OCI-LY7 (cell line): ENCODE results near the gene LDAH. TPM values are rescaled to one million over a fixed set of nuclear protein-coding genes. Genes with fewer than 3 reads are reported as not detected.

ENCODE experiments used
- BruUV-seq: library from RNA; stranded (reverse); fragments of 400-500 nt; replicated peaks from 2 replicates; lab custom pipeline; 2021; lab: Mats Ljungman, UMichigan
- CTCF ChIA-PET: fragments of 300-600 bp; sonication (Branson Sonifier 250); formaldehyde crosslinking; loops from one replicate; lab custom pipeline; 2022; ENCODE audit warnings: antibody characterized with exemption; ENCODE audit not compliant: unreplicated experiment; lab: Charles Lee
- POLR2A ChIA-PET: fragments of 300-600 bp; sonication (Branson Sonifier 250); formaldehyde crosslinking; loops from one replicate; lab custom pipeline; 2022; ENCODE audit warnings: antibody characterized with exemption; lab: Charles Lee
- DNase-seq: peaks from one replicate; pipeline ENCODE4 v3.0.0-alpha.2; 2015; ENCODE audit warnings: low spot score
- H2AFZ ChIP-seq: fragments of 200-600 bp; sonication (generic), shearing (Covaris generic); 2 replicates; pipeline ENCODE4 v1.6.1; 2014; ENCODE audit warnings: mild to moderate bottlenecking, antibody characterized with exemption, low read length, moderate library complexity
- H3K27ac ChIP-seq: fragments of 200-600 bp; sonication (generic); 2 replicates; pipeline ENCODE4 v1.5.1; 2014; ENCODE audit warnings: mixed run types, low read depth, mild to moderate bottlenecking, moderate library complexity, low read length, inconsistent platforms; ENCODE audit not compliant: poor library complexity, severe bottlenecking
- H3K36me3 ChIP-seq: fragments of 200-600 bp; sonication (generic); 2 replicates; pipeline ENCODE4 v1.6.1; 2014; ENCODE audit warnings: mild to moderate bottlenecking, antibody characterized with exemption, low read length, moderate library complexity, mixed read lengths; ENCODE audit not compliant: insufficient read depth
- H3K4me1 ChIP-seq: fragments of 200-600 bp; sonication (generic); 2 replicates; pipeline ENCODE4 v1.5.1; 2014; ENCODE audit warnings: mild to moderate bottlenecking, low read length; ENCODE audit not compliant: insufficient read depth, poor library complexity, severe bottlenecking
- H3K4me2 ChIP-seq: fragments of 200-600 bp; sonication (generic); 2 replicates; pipeline ENCODE4 v1.6.1; 2014; ENCODE audit warnings: mild to moderate bottlenecking, low read length
- H3K4me3 ChIP-seq: fragments of 200-600 bp; sonication (generic); 2 replicates; pipeline ENCODE4 v1.5.1; 2014; ENCODE audit warnings: mild to moderate bottlenecking, low read depth, low read length; ENCODE audit not compliant: poor library complexity, severe bottlenecking
- H3K79me2 ChIP-seq: fragments of 200-600 bp; sonication (generic); 2 replicates; pipeline ENCODE4 v1.6.1; 2016; ENCODE audit warnings: low read depth, mild to moderate bottlenecking, low read length, moderate library complexity, mixed read lengths; ENCODE audit not compliant: insufficient read depth
- H3K9me2 ChIP-seq: fragments of 200-600 bp; sonication (generic); 2 replicates; pipeline ENCODE4 v1.6.1; 2016; ENCODE audit warnings: mild to moderate bottlenecking, low read length, mixed read lengths; ENCODE audit not compliant: insufficient read depth
- H3K9me3 ChIP-seq: fragments of 200-600 bp; sonication (generic); 2 replicates; pipeline ENCODE4 v1.6.1; 2014; ENCODE audit warnings: mild to moderate bottlenecking, mixed run types, low read length, mixed read lengths
- H4K20me1 ChIP-seq: fragments of 200-600 bp; sonication (generic); 2 replicates; pipeline ENCODE4 v1.6.1; 2014; ENCODE audit warnings: mild to moderate bottlenecking, antibody characterized with exemption, low read length, moderate library complexity, mixed read lengths; ENCODE audit not compliant: insufficient read depth
- CTCF ChIP-seq: fragments of 200-600 bp; sonication (generic); conservative IDR thresholded peaks from 2 replicates; pipeline ENCODE4 v1.5.1; 2014; ENCODE audit warnings: mild to moderate bottlenecking, antibody characterized with exemption, low read length, moderate library complexity, mixed read lengths
- EZH2phosphoT487 ChIP-seq: fragments of 200-600 bp; sonication (generic); IDR thresholded peaks from 2 replicates; pipeline ENCODE4 v1.6.1; 2018; ENCODE audit warnings: low read depth, borderline replicate concordance, mild to moderate bottlenecking, mixed run types, antibody characterized with exemption, low read length, moderate library complexity, mixed read lengths
- intact Hi-C: fragments of 100-400 bp; cut with micrococcal nuclease; formaldehyde crosslinking; loops from one replicate; pipeline ENCODE4 v1.10.0; 2022; ENCODE audit not compliant: unreplicated experiment
- total RNA-seq, 2 experiments: library from RNA; depleted of rRNA in 1 of 2; stranded (reverse); fragments of >200 nt in 1 of 2; shearing (Covaris generic) in 1 of 2; gene quantifications; 2 replicates each; pipeline ENCODE4 v1.2.3, GENCODE V29; 2014 to 2022

LDAH gene
- total RNA-seq, 2 experiments from 2014 or later, result 21.7 to 38.1 TPM

- BruUV-seq, result no TSS peak
Observed at GRCh38 chr2:20667531-20668401, 155.1 kb downstream of the LDAH start.

GRCh38 chr2:20667151-20667530, 155.8 kb downstream of the LDAH start:
- H3K79me2 ChIP-seq, result no peaks in the 10 kb centered on the region
- no peaks in the 10 kb centered on the region for H4K20me1 ChIP-seq
- no peaks in the 10 kb centered on the region for H3K9me3 ChIP-seq
- H3K27ac ChIP-seq, result no peak overlapping the region
- ChIA-PET POLR2A (interaction anchor here (1.1 kb wide), 1 partner anchor 11 kb away, joined by 3 read pairs; no protein-coding TSS in a partner anchor), CTCF (interaction anchor here (0.6 kb wide), 1 partner anchor 9 kb away, joined by 3 read pairs; no protein-coding TSS in a partner anchor)
- no peak overlapping the region for H2AFZ ChIP-seq
- no peak for TF ChIP-seq CTCF
- TF ChIP-seq EZH2phosphoT487, result no peak
- H3K4me1 ChIP-seq, result peaks cover 7% of the 10 kb centered on the region
- no TSS peak for BruUV-seq
- H3K36me3 ChIP-seq, result no peaks in the 10 kb centered on the region
- no peak overlapping the region; the same call in 1 of the 2 replicates for H3K4me2 ChIP-seq
- intact Hi-C loops, result no loop called here
- H3K4me3 ChIP-seq, result no peak overlapping the region
- no peak for DNase-seq
- H3K9me2 ChIP-seq, result no peaks in the 10 kb centered on the region

More at GRCh38 chr2:20667531-20668401, 155.1 kb downstream of the LDAH start:
- H3K36me3 ChIP-seq, result no peaks in the 10 kb centered on the region
- H4K20me1 ChIP-seq, result no peaks in the 10 kb centered on the region
- no peak for DNase-seq
- no peak overlapping the region; the same call in 1 of the 2 replicates for H3K4me2 ChIP-seq
- H3K79me2 ChIP-seq, result no peaks in the 10 kb centered on the region
- H2AFZ ChIP-seq, result no peak overlapping the region
- no peak overlapping the region for H3K27ac ChIP-seq
- H3K4me3 ChIP-seq, result no peak overlapping the region
- H3K4me1 ChIP-seq, result peaks cover 7% of the 10 kb centered on the region
- no peaks in the 10 kb centered on the region for H3K9me2 ChIP-seq
- intact Hi-C loops, result no loop called here
- ChIA-PET CTCF (no interaction called here), POLR2A (no interaction called here)
- H3K9me3 ChIP-seq, result no peaks in the 10 kb centered on the region
- TF ChIP-seq CTCF, result no peak
- no peak for TF ChIP-seq EZH2phosphoT487
